HG03354 (cell line): ENCODE data around the gene HELZ.
"Not testable (repeated sequence)": the region's sequence is repeated elsewhere in the genome, so short reads cannot be mapped to it uniquely, and the experiment has no call there.

Source experiments
- ATAC-seq: cut with Tn5 transposase; IDR thresholded peaks from one replicate; pipeline ENCODE4 v1.9.1; 2021; ENCODE audit warnings: mild to moderate bottlenecking; ENCODE audit not compliant: unreplicated experiment, poor library complexity, severe bottlenecking

HELZ gene

DNA sequence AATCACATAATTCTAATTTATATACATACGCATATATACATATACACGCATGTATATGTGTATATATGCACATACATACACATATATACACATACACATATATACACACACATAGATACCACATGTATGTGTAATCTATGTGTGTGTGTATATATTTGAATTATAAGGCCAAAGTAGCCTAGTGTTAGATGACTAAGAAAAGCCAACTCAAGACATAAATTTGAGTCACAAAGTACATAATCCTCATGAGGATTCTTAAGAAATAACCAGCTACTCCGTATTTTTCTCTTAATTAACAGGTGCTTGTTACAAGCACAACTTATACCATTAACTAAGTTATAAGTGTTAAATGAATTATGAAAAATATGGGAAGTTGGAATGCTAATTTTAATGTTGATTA is 115.7 kb downstream of the HELZ start:
- no peak for ATAC-seq

DNA sequence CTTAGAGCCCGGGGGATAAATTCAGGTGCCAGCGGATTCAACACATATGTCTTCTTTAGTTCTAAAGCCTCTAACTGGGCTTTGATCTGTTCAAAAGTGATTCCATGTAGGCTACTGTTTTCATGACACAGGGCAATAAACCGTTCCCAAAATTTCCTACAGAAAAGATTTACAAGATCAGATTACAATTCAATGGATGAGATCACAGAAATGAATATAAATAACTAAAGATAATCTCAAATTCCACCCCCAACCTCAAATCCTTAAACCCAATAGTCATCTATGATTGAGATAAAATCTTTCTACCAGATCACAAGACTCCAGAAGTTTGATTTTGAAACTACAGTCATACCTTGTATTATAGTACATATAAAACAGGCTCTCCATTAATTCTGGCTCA is 116.3 kb downstream of the HELZ start:
- ATAC-seq, result no peak

DNA sequence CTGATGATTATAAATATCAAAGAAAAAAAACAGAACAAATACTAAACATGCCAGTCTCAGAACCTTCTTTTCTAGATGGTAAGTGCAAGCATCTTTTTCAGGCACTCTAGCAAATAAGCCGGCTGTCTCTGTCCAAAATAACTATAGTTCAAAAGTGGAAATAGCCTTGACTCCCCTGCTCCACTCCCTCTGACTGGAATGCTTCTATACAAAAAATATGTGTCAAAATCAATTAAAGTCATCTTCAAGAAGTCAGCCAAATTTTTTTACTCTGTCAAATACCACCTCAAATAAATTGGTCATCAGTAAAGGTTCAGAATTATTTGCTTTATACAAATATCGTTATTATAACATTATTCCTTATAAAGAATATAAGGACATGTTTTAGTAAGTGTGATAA is 117.1 kb downstream of the HELZ start:
- ATAC-seq, result no peak

DNA sequence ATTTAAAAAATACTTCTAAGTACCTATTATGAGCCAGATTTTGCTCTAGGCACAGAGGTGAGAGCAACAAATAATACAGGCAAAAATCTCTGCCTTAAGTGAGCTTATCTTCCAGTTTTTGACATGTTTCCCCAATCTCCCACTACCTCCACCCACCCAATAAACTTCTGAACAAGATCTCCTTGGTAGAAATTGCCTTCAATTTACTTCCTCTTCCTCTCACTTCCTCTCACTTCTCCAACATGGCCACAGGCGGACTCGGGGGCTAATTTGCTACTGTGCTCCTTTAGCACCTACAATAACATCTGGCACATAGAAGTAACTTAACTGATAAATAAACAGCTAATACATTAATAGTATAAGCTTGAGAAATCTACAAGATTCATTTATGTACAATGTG is 118.0 kb downstream of the HELZ start:
- no peak for ATAC-seq

DNA sequence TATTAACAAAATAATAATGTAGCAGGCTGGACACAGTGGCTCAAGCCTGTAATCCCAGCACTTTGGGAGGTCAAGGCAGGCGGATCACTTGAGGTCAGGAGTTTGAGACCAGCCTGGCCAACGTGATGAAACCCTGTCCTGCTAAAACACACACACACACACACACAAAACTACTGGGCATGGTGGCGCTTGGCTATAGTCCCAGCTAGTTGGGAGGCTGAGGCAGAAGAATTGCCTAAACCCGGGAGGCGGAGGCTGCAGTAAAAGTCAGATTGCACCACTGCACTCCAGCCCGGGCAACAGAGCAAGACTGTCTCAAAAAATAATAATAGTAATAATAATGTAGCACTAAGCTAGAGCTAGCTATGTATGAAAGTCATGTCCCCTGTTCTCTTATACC is 118.5 kb downstream of the HELZ start:
- ATAC-seq, result not testable (repeated sequence)

DNA sequence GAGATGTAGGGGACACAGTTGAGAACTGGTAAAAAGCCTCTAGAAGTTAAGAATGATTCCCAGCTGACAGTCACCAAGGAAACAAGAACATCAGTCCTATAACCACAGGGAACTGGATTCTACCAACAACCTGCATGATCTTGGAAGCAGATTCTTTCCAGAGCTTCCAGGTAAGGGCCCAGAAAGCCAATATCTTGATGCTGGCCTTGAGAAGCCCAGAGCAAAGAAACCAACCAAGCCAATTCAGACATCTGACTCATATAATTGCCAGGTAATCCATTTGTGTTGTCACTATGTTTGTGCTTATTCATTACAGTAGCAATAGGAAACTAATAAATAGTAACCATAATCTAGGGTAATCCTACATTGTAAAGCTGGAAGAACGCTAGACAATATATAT is 119.1 kb downstream of the HELZ start:
- ATAC-seq, result no peak

DNA sequence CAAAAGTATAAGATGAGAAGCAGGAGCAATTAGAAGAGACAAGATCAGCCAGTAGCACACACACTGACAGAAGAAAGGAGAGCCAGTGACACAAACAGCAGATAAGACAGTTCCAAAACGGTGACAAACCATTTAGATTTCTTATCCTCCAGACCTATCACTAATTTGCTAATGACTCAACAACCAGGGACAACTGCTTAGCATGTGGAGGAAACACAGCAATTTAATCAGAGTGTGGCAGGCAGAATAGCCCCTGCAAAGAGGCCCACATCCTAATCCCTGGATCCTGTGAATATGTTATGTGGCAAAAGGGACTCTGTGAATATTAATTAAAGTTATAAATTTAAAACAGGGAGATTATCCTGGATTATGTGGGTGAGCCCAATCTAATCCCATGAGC is 119.6 kb downstream of the HELZ start:
- no peak for ATAC-seq

DNA sequence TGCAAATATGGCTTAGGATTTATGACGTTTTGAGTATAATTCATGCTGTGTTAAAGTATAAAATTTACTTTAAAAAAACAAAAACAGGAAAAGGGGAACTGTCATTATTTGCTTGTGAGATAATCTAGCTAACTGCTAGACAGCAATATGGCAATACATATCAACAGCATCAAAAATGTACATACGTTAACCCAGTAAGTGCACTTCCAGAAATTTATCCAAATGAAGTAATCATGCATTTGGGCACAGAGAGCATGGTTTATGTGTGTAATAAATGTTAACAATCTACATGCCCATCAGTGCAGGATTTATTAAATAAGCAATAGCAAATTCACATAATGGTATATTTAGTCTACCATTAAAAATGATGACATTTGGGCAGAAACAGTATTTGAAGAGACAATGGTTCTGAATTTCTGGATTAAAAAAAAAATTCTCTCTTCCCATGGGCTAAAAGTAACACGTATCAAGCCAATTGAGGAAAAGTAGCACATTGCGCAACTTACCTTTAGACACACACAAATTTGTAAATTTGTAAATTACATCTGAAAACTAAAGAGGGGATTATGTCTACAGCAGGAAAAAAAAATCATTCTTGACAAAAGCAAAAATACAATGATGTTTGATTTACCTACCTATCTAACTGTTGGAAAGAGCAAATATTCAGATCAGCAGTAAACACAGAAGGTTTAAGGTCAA is 120.4 kb downstream of the HELZ start:
- no peak for ATAC-seq

DNA sequence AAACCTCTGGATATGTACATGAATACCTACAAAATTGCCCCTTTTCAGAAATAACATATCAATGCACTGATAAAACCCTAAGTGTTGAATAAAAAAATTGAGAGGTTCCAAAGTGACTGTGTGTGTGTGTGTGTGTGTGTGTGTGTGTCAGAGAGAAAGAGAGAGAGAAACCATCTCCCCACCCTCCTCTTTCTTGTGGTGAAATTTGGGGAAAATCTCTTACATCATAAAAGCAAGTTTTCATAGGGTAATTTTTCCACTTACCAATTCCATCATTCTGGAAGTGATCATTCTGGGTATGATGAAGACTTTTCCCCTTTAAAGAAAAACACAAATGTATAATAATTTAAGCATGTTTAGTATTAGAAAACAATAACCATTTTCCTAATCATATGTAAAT is 121.3 kb downstream of the HELZ start:
- no peak for ATAC-seq

DNA sequence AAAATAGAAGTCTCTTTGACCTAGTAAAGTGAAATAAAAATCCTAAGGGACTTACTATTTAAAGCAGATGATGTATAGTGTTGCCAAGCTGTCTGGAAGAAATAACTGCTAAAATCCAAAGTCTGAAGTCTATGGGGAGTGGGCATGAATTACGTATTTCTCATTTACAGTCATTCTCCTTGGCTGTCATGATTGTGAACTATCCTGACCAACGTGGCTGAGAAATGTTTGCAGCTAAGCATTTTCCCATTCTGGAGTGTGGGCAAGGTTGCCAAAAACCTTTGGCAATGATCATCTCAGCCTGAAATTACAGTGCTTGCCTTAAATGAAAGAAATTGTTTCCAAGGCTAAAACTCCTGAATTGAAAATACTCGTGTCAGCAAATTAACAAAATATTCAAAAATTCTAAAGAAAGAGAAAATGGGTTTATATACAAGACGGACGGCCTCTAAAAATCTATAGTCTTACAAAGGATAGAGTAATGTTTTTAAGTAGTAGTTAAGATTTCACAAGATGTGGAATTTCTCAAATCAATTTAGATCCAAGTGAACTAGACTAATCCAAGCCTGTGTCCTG is 123.6 kb downstream of the HELZ start:
- ATAC-seq, result no peak

DNA sequence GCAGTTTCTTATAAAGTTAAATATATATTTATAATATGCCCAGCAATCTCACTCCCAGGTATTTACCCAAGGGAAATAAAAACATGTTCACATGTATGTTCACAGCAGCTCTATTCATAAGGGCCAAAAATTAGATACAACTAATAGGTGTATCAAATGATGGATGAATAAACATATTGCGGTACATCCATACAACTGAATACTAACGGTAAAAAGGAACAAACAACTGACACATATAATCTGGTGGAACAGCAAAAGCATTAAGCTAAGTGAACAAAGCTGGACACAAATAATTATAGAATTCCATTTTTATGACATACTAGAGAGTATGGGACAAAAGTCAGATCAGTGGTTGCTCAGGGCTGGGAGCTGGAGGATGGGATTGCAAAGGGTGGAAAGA is 125.9 kb downstream of the HELZ start:
- no peak for ATAC-seq

DNA sequence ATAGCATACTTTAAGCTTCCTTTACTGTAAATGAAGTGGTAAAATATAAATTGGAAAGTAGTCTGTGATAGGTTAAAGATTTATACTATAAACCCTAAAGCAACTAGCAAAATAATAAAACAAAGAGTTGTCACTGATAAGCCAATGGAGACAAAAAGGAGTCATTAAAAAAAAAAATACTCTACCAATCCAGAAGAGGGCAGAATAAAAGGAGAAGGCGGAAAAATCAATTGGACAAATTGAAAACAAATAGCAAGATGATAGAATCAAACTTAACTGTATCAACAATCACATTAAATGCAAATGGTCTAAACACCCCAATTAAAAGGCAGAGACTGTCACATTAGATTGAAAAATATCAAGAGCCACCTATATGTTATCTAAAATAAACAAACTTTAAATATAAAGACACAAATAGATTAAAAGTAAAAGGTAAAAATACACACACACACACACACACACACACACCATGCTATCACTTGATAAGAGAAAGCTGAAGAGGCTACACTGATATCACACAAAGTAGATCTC is 128.9 kb downstream of the HELZ start:
- no peak for ATAC-seq

DNA sequence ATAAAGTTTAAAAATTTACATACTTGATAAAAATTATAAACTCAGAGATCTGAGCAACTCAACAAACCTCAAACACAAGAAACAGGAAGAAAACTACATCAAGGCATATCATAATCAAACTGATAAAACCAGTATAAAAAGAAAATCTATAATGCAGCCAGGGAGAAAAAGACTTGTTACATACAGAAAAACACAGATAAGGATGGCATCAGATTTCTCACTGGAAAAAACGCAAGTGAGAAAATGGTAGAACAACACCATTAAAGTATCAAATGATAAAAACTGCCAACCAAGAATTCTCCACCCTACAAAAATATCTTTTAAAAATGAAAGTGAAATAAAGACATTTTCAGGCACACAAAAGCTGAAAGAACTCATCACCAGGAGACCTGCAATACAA is 129.6 kb downstream of the HELZ start:
- no peak for ATAC-seq

DNA sequence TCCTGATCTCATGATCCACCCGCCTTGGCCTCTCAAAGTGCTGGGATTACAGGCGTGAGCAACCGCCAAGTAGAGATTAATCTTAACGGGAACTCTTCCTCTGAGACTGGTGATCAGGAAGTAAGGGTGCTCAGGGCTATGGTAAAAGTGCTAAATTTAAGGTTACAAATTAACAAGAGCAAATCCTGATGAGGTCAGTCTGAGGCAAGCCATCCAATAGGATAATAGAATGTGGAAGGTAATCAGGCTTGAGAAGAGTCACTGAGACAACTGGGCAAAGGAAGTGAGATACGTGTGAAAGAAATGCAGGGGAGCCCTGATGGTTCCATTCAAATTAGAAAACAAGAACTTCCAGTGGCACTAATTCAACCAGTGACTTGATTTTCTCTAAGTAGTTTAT is 131.5 kb downstream of the HELZ start:
- no peak for ATAC-seq

DNA sequence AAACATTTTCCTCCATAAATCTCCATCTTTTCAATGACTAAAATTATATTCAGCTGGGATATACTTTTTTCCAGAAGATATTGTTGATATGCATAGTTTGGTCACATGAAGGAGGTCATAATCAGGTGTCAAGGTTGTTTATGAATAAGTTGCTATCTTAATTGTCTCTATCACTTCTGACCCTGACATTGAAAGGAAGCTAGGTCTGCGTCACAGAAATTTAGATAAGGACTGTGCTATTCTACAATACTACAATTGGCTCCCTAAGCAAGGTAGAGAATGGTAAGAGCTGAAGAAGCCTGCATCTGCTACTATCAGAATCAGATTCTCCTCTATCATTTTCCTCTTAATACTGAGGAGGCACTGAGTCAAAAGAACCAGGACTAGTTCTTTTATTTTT is 133.2 kb downstream of the HELZ start:
- ATAC-seq, result no peak

DNA sequence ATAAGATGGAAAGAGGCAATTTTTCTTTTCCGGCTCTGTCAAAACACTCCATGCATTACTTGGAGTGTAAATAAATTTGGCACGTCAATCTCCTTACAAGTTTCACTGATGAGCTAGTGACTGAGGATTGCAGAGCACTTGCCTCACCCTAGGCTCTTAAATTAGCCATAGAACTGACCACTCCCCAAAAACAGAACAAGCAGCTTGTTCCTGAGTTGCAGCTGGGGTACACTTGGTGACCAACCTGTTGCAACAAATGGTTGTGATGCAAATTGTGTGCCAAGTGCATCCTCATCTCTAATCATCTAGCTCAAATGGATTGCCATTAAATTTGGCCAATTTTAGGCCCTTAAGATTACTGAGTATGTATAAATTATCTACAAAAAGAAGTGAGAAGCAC is 133.7 kb downstream of the HELZ start:
- no peak for ATAC-seq

DNA sequence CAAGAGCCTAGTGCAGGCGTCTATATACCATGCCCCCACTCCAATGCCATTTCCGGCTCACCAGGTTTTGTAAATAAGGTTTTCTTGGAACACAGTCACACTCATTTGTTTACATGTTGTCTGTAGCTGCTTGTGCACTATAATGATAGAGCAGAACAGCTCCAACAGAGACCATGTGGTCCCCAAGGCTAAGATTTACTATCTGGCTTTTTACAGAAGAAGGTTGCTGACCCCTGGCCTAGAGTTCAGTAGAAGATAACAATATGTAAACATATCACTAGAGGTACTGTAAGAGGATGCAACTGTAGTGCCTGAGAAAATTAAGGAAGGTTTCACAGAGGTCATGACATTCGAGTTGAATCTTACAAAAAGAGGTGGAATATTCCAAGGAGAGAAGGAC is 134.4 kb downstream of the HELZ start:
- ATAC-seq, result no peak

DNA sequence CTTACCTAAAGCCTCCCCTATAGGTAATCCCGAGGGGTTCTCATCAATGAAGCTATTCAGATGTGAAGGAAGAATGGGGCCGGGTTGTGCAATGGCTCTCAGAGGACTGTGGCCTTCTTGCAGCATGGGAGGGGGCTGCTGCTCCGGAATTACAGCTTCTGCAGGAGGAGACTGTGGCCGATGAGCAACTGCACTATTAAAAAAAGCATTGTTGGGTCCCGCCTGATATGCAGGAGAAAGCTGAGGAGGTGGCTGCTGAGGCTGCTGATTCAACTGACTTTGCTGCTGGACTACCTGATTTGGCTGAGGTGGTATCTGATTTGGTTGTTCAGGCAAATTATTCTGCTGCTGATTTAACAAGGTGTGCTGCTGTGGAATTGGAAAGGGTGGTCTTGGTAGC is 135.9 kb downstream of the HELZ start:
- no peak for ATAC-seq

DNA sequence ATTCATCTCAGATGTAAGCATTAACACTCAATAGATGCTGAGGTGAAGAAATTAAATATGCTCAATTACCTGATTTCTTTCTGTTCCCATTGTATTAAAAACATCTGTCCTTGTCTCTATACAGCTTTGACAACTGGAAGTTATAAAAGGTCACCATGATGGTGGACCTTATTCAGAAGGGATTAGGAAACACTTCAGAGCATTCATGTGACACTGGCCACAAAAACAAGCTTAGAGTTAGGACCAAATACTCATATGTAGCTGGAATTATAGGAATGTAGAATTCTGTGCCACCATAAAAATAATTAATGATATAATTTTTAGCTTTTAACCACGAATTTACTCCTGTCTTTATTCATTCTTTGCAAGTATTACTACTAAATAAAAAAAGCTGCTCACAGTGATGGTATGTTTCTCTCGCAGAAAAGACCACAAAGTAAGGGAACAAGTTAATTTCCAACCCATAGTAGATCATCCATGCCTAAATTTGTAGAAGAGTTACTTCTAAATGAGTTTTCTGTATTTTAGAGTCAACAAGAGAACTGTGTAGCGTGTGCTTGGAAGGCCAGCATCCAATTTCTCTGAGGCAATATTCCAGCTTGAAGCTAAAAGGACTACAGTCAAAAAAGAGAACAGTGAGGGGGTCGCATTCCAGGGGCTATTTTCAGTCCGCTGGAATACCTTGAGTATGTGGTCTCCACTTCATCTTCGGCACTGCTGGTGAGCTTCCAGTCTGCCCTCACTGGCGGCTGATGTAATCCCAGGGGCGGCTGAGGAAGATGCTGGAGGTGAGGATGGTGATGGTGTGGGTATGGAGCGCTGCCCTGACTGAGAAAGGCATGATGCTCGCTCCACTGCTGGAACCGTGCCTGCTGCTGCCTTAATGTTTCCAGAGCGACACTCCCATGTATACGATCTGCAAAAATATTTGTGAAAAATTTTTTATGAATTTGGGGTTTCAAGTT is 136.9 kb downstream of the HELZ start:
- ATAC-seq, result no peak

DNA sequence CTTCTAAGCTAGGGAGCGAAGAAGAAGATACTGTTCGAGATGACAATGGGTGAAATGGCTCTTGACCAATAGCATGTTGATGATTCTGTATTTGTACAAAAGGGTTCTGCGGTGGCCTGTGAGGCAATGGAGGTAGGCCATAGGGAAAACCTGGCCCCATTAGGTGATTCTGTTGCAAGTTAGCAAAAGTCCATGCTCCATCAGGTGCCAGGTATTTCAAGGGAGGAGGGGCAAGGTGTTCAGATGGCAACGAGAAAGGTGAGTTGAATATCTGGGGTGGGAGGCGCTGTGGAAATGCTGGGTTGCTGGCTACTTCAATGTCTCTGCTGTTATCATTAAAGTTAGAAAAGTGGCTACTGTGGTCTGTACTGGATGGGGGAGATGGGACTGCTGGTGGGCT is 137.8 kb downstream of the HELZ start:
- ATAC-seq, result no peak

DNA sequence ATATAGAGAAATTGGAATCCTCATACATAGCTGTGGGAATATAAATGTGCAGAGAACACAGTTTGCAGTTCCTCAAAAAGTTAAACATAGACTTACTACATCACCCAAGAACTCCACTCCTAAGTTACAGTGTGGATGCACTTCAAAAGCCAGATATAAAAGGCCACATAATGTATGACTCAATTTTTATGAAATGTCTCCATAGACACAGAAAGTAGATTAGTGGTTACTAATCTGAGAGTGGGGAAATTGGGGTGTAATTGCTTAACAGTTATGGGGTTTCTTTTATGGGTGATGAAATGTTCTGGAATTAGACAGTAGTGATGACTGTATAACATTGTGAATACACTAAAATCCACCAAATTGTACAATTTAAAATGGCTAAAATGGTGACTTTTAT is 139.8 kb downstream of the HELZ start:
- no peak for ATAC-seq
